Measurements from ENCODE around the gene SMPDL3A. TPM values are rescaled to one million over a fixed set of nuclear protein-coding genes. Genes with fewer than 3 reads are reported as not detected.
A peak's percentile ranks its signal among the peaks of the same experiment; 100 is the strongest.

SMPDL3A gene
- polyA plus RNA-seq, 1 donor = 12.8 TPM

DNA sequence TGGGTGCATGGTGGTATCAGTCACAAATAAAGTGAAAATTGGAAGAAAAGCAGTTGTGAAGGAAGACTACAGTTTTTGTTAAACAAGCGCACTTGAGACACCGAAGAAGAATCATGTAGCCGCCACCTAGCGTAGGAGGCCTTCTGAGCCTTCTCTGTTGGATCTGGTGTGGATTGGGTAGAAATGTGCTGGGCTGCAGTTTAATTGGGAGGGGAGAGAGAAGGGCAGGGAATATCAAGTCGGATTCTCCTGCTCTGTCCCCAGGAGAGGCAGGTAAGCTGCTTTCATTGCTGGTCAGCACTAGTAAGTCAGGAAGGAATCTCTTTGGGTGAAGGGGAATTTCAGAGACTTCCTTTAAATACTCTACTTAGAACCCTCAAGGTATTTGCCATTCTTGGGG, 10.8 kb upstream of the SMPDL3A start:
- DNase-seq (ENCODE audit: low read depth) = no peak

DNA sequence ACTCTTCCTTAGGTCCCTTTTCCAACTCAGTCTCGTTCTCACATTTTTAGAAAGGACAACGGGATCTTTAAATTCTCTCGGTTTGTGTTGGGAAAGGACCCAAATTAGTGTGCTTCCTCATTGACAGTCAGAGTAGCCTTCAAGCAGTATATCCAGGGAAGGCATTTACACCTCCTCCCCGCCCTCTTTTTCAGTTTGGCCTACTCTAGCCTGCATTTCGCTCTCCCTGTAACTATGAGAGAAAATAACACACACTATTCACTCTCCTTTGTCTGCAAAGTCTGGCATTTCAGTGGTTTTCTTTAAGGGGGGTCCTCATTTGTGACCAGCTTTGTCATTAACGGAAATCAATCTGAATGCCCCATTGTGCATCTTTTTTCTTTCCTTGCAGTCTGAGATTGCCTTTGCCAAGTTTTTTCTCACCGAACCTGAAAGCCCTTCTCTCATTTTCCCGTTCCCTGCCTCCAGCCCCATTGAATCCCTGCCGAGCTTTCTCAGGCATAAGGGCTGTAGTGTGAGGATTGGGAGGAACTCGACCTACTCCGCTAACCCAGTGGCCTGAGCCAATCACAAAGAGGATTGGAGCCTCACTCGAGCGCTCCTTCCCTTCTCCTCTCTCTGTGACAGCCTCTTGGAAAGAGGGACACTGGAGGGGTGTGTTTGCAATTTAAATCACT, 9.9 kb upstream of the SMPDL3A start:
- DNase-seq (ENCODE audit: low read depth) = no peak

DNA sequence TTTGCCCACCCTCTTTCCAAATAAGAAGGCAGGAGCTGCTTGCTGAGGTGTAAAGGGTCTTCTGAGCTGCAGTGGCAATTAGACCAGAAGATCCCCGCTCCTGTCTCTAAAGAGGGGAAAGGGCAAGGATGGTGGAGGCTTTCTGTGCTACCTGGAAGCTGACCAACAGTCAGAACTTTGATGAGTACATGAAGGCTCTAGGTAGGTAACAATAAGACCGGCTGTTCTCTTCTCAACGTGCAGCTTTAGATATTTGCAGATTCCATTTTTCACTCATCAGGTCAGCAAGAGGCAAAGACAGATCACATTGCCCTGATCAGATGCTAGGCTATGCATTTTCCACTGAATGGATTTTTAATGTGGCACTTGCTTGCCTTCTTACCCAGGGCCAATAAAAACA, 9.4 kb upstream of the SMPDL3A start, which contains the start of gene FABP7:
TSS of gene FABP7 (plus strand) at position 50 of the 400 bp plus-strand sequence. CDS start at position 129, 79 bp downstream.
- DNase-seq (ENCODE audit: low read depth) = no peak

DNA sequence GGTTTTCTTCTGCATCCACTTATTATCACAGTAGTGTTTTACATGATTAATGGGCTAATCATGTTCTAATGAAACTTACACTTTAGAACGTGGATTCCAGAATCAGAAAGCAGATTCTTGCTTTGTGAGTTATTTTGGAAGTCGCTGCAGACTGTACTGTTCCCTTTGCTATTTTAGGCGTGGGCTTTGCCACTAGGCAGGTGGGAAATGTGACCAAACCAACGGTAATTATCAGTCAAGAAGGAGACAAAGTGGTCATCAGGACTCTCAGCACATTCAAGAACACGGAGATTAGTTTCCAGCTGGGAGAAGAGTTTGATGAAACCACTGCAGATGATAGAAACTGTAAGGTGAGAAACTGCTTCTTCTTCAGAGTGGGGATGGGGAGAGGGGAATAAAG, 8.9 kb upstream of the SMPDL3A start:
- no peak for DNase-seq (ENCODE audit: low read depth)

DNA sequence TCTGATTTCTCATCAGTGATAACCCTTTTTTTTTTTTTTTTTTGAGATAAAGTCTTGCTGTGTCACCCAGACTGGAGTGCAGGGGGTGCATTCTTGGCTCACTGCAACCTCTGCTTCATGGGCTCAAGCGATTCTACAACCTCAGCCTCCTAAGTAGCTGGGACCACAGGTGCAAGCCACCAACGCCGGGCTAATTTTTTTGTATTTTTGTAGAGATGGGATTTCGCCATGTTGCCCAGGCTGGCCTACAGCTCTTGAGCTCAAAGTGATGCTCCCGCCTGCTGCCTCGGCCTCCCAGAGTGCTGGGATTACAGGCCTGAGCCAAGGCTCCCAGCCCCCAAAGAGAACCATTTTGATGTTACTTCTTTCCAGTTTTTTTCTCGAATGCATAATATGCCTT, 7.3 kb upstream of the SMPDL3A start:
- no peak for DNase-seq (ENCODE audit: low read depth)

DNA sequence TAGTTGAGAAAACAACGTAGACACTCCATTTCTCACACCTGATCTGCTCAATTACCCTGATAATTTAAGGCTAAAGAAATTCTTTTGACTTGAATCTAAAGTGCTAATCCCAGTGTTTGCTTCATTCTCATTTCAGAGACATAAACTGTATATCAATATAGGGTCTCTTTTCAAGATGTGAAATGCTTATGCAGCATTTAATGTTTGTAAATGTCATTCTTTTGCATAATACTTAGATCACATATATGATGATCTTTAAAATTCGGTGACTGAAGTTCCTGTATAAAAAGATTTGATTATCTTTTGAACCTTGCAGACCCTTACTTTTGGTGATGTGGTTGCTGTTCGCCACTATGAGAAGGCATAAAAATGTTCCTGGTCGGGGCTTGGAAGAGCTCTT, 5.7 kb upstream of the SMPDL3A start:
- no peak for DNase-seq (ENCODE audit: low read depth)

DNA sequence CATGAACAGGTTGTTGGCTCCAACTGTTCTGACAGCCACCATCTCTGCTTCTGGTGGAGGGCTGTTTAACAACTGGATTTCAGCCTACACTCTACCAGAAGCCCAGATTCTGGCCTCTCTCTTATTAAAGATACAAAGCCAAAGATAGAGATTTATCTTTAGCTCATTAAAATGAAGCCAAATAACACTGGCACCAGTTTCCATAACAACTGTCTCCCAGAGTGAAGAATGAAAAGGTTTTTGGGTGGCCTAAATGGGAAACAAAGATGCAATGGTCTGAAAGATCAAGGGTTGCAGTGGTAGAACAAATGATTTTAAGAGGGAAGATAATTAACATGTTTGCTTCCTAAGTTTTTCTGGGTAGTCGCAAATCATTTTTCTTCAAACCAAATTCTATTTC, 3.2 kb upstream of the SMPDL3A start:
- DNase-seq (ENCODE audit: low read depth) = no peak

DNA sequence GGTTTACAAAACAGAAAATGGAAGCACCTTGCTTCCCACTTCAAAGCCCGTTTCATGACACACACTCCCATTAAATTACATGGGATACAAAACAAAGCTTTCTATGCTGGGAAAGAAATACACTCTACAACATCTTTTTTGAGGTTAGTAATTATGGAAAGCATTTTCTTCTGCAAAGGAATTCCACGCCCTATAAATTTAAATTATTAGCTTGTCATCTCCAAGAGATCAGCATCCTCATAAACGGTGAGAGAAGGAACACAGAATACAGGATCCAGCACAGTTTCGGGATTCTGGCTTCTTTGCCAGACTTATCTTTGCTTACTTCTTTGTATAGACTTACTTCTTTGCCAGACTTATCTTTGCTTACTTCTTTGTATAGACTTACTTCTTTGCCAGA, 1.3 kb upstream of the SMPDL3A start:
- DNase-seq (ENCODE audit: low read depth) = no peak

DNA sequence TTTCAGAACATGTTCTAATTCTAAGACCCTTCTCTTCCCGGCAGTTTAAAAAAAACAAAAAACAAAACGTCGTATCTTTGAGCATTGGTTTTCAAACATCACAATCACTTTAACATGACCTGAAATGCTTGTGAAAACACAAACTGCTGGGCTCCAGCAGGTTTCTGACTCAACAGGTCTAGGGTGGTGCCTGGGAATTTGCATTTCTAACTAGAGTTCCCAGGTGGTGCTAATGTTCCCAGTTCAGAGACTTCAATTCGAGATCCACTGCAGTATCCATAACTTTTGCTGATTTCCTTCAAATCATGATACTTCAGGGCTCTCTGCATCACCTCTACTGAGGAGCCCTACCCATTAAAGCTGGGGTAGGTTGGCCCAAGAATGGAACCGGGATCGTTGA, 850 bp upstream of the SMPDL3A start:
- DNase-seq (ENCODE audit: low read depth) = no peak

DNA sequence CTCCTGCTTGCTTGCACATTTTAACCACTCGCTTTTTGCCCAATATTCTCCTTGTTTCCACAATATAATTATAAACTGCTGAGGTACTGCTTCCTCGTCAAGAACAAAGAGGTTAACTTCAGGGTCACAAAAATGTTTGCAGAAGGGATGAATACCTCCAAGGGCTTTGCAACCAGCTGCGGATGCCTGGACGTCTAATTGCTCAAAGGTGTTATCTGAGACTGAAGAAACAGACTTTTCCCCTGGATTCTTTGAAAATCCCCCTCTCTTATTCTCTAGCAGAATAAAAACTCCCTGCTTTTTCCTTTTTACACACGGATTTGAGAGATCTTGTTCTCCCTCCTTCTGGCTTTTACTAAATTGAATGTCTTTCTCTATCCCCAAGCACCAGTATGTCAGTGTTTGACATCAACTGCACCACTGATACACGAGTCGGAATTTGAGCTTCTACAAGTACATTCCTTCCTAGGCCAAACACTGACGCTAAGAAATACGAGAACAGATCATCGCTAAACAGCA, 336 bp upstream of the SMPDL3A start:
- peak; percentile 43 for DNase-seq (ENCODE audit: low read depth)

DNA sequence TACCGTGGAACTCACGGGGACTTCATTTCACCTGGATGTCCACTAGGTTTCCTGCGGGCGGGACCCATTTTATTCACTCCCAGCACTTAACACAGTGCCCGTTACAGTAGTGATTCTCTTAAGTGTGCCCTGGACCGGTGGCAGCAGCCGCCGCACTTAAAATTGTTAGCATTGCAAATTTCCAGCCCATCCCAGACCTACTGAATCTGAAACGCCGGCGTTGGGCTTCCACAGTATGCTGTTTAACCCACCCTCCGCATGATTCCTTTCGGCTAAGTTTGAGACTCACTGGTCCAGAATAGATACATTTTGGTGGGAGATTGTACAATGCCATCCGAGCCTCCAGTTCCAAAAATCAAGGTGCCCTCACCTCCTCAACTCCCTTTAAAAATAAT, 967 bp downstream of the SMPDL3A start:
- DNase-seq (ENCODE audit: low read depth) = no peak

DNA sequence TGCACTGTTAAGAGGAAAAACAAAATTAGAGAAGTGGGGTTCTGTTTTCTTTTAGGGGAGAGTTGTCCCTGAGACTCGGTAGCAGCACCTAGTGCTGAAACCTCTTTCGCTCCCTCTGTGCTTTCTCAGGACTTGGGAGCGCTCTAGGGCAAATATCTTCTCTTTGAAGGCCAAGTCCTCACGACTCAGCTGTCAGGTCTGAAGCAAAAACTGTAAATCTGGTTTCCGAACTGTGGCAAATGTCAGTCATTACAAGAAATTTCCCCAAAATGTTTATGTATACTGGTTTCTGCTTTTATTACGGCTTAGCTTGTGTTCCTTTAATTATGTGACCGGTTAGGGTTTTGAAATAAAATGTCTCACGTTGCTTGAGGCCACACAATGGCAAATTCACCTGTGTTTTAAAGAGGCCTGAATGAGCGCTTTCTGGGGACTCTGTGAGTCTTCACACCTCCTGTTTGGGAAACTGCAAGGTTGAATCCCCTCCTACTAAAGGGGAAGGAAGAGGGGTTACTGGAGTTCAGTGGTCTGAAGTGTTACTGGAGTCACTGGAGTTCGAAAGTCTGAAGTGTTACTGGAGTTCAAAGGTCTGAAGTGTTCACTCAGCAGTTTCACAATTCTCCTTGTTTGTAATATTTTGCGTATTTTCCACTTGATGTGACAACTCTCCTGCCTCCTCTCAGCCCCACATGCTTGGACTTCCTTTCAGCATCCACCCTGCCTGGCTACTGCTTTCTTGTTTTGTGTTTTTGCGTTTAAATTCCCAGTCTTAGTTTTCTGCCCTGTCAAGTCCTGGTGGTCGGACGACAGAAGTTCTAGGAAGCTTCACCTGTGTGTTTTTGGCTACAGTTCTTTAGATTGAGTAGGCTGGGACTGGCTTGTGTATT, 1.6 kb downstream of the SMPDL3A start:
- no peak for DNase-seq (ENCODE audit: low read depth)

DNA sequence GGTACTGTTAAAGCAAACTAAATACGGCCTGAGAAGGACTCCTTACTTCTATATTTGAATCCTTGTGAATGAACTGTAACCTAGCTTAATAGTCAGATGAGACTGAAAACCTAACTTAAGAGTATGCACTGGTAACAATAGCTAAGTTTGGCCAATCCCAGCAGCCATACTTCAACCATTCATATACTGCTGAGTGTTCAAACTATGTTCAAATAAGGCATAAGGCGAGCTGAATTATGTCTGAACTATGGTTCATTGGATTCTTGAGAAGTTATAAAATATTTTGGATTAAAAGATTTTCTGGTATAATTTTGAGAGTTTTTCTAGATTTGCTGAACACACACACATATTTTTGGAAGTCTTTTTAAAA, 2.2 kb downstream of the SMPDL3A start:
- no peak for DNase-seq (ENCODE audit: low read depth)

DNA sequence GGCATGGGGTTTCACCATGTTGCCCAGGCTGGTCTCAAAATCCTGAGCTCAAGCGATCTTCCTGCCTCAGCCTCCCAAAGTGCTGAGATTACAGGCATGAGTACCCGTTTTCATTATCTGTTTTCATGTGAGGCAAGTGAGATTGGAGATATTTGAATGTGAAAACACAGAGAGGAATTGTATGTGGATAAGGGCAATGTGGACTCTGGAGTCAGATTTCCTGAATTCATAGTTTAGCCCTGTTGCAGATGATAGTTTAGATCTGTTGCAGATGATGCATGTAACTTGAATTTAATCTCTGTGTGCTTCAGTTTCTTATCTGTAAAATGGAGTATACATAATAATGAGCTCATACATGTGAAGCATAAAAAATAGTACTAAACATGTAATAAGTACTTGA, 3.7 kb downstream of the SMPDL3A start:
- DNase-seq (ENCODE audit: low read depth) = no peak

DNA sequence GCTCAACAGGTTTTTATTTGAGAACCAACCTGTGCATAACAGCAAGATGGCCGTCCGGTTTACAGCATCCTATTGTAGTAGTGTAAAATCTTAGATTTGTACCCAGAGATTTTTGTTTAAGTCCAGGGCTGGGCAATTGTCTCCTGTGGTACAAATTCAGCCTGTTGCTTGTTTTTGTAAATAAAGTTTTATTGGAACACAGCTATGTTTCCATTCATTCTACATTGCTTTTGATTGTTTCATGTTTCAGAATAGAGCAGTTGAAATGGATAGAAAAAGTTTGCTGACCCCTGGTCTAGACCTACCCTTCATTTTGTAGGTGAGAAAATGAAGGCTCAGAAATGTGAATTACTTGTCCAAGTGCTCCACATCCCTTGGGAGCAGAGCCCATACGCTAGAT, 8.5 kb downstream of the SMPDL3A start:
- DNase-seq (ENCODE audit: low read depth) = no peak

DNA sequence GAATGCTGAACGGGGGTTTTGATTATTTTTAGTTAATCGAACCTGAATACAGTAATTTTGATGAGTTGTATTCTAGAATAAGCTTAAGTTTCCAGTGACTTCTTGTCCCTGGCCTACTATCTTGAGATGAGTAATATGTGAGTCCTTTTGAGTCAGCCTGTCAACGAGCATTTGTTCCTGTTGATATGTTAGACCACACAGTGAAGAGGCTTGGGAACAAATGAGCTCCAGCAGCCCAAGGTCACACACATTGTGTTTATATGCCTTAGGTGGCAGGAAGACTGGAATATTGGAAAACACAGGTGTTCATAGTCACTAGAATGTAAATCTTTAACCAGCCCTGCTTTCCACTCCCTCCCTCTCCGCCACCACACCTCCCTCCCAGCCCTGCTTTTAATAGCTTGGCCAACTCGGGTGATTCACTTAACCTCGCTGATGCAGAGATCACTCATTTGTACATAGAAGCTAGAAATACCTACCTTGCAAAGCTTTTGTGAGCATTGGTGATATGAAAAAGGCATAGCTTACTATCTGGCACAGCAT, 9.1 kb downstream of the SMPDL3A start:
- DNase-seq (ENCODE audit: low read depth) = no peak

DNA sequence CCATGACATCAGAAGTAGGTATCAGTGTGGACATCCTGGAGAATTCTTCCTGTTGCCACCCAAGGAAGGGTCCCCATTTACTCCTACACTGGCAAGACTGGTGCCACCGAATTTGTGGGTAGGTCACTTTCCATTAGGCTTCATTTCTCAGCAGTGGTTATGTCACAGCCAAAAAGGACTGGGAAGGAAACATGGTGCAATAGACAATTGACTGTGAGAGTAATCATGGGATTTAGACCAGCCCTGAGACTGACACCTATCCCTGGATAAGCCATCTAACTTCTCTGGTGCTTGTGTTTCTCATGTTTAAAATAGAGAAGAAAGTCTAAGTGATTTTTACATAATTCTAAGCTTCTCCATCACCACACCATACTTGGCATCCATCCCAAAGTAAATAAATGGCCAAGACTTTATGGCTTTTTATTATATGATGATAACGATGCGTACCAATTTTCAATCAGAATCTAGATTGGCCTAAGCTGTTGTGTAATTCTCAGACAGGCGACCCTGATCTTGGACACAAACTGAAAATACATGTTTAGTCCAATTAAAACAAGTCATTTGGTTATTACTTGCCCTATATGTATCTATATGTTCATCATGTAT, 10.2 kb downstream of the SMPDL3A start:
- DNase-seq (ENCODE audit: low read depth) = no peak

DNA sequence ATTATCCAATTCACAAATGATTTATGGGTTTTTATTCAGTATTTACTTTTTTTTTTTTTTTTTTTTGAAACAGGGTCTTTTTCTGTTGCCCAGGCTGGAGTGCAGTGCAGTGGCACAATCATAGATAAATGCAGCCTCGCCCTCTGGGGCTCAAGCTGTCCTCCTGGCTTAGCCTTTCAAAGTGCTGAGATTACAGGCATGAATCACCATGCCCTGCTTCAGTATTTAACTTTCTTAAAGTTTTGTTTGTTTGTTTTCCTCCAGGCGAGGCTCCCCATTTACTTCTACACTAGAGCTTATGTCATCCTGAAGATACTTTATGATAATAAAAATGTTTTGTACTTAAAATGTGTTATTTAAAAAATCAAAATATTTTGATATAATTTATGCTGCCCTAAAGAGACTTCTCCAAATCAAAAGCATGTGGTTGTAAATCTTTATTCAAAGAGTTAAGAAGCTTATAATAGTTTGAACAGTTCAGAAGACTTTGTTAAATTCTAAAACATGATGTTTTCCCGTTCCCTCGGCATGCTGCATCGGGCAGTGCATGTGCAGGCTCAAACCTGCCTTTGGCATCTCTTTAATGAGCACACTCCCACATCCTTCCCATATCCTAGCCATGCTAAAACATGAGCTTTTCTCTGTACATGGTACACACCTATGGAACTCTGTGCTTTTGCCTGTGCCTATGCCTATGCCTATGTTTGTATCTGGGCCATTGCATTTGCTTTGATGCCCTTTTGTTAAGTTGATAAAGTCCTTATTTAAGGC, 11.0 kb downstream of the SMPDL3A start:
- no peak for DNase-seq (ENCODE audit: low read depth)

DNA sequence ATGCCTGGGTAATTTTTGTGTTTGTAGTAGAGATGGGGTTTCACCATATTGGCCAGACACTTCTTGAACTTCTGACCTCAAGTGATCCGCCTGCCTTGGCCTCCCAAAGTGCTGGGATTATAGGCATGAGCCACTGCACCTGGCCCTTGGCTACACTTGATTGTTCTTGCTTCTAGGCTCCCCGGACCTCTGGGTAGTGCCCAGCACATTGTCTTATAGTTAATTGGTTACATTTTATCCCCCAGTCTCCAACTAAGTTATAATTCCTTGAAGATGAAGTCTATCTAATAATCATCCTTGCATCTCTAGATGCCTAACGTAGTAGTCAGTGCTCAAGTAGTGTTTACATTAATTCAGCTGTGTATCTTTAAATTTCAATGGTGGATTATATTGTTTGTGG, 11.8 kb downstream of the SMPDL3A start:
- DNase-seq (ENCODE audit: low read depth) = no peak

DNA sequence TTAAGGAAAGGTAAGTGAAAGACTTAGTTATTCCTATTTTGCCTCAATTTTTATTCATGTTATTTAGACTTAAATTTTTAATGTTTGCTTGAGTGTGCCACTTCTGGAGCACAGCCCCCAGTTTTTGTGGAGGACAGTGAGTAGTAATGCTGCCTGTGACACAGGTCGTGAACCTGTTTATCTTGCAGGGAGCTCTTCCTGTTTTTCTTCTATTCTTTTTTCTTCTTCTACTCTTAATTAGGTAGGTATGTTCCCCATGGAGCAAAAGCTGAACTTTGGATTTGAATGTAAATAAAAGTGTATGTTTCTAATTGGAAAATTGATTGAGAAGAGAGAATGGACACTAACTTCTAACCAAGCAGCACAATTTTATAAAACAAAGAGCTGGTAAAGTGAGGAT, 12.3 kb downstream of the SMPDL3A start:
- no peak for DNase-seq (ENCODE audit: low read depth)

DNA sequence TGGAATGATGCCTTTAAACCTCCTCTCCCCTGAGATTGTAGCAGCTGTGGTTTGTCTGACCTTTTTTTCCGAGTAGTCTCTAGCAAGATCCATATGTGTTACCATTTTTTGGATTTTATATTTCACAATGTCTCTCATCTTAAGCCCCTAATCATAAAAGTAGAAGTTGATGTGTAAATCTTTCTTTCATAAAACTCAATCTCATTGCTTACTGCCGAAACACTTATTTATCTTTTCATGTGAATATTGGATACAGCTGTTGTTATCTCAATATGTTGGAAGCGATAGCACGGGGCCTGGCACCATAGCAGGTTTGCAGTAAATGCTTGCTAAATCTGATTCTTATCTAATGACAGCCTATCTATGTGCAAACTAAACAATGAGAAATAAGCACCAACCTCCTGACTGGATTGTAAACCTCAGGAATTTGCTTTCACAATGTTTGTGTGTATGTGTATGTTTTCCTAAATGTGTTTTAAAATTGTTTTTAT, 14.2 kb downstream of the SMPDL3A start:
- no peak for DNase-seq (ENCODE audit: low read depth)
